Measurements from ENCODE around the gene CCT5. TPM values are rescaled to one million over a fixed set of nuclear protein-coding genes. Genes with fewer than 3 reads are reported as not detected.
A peak's percentile ranks its signal among the peaks of the same experiment; 100 is the strongest.

The CCT5 gene
- total and polyA plus RNA-seq, 12 donors, result 81.3 to 645 (median 151) TPM

DNA sequence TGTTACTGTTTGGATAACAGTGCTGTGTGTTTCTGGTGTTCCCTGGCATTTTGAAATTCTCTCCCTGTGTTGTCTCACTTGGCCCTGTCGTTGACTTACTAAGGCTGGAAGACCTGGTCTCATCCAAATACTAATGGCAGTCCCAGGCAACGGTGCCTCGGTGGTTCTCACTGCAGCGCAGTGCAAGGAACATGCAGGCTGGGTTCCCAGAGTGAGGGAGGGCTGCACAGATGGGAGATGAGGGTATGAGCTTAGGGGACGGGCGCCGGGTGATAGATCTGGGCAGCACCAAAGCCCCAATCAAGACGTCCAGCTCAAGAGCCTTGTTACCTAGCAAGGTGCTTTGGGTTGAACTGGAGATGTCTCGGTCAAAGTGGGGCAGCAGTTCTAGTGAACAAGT, 11.0 kb downstream of the CCT5 start:
- 71 to 85% (median 84%) methylated on average over 5 to 9 of the region's 9 CpGs for WGBS, 4 donors
- TF ChIP-seq POLR2A (IDR thresholded peaks at IDR 0.05) (no peak), CTCF (IDR thresholded peaks at IDR 0.05) (no peak)
- H3K36me3 ChIP-seq (replicated peaks in 1 of 2), result peaks cover 0 to 91% of the 10 kb centered on the region in 2 donors

DNA sequence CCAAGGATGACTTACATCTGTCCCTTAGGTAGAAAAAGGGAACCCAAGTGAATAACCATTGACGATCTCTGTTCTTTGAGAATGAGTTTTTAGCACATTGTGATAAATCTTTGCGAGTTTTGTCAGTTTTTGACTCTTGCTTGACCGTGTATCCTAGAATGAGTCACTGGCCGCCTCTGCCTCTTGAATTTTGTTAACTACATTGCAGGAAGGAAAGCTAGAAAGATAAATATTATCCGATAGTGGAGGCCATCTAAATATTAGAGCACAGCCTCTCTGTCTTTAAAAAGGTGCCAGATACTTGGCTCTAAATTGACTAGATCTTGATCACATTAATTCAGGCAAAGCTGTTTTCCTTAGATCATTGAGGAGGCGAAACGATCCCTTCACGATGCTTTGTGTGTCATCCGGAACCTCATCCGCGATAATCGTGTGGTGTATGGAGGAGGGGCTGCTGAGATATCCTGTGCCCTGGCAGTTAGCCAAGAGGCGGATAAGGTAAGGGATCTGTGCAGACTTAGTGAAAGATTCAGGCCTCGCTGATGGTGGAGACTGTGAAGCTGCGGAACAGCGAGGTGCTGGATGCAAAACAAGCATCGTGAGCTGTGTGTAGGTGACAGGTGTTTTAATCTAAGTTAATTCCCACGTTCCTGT, 12.2 kb downstream of the CCT5 start:
- Histone ChIP-seq H3K27me3 (no peaks in the 10 kb centered on the region), H3K4me3 (no peak overlapping the region), H3K4me1 (replicated peaks in 1 of 2) (peaks cover 10 to 12% of the 10 kb centered on the region in 2 donors), H3K9me3 (replicated peaks in 1 of 3) (no peaks in the 10 kb centered on the region), H3K36me3 (replicated peaks in 1 of 2) (peaks cover 0 to 79% of the 10 kb centered on the region in 2 donors), H3K27ac (no peak overlapping the region)
- TF ChIP-seq CTCF (IDR thresholded peaks at IDR 0.05) (no peak), POLR2A (IDR thresholded peaks at IDR 0.05) (no peak)
- 65 to 73% (median 69%) methylated on average over 18 of the region's 18 CpGs for WGBS, 4 donors
- intact Hi-C loops (cut with DNase I), result no loop called here
- peak in 2 of 7 donors; percentile 9 to 52 for DNase-seq

More for the DNA sequence above, 11.0 kb downstream of the CCT5 start:
- no peak overlapping the region for H3K4me3 ChIP-seq
- no peak overlapping the region for H3K27ac ChIP-seq
- H3K4me1 ChIP-seq (replicated peaks in 1 of 2), result peaks cover 10 to 12% of the 10 kb centered on the region in 2 donors
- no peak for DNase-seq
- H3K9me3 ChIP-seq (replicated peaks in 1 of 3), result no peaks in the 10 kb centered on the region
- no peaks in the 10 kb centered on the region for H3K27me3 ChIP-seq
- intact Hi-C loops (cut with DNase I), result no loop called here

- no peak for TF ChIP-seq CTCF (IDR thresholded peaks at IDR 0.05)
- no peak for TF ChIP-seq POLR2A (IDR thresholded peaks at IDR 0.05)
- peak in 1 of 7 donors; percentile 45 for DNase-seq
- WGBS, 4 donors, result 90 to 97% (median 93%) methylated on average over 11 of the region's 11 CpGs
- H3K4me3 ChIP-seq, result no peak overlapping the region
- no peaks in the 10 kb centered on the region for H3K27me3 ChIP-seq
- intact Hi-C loops (cut with DNase I), result no loop called here
- H3K27ac ChIP-seq, result no peak overlapping the region
- H3K36me3 ChIP-seq (replicated peaks in 1 of 2), result peaks cover 0 to 71% of the 10 kb centered on the region in 2 donors
- H3K9me3 ChIP-seq (replicated peaks in 1 of 3), result no peaks in the 10 kb centered on the region
- H3K4me1 ChIP-seq (replicated peaks in 1 of 2), result peaks cover 10 to 12% of the 10 kb centered on the region in 2 donors
Measured at GRCh38 chr5:10262995-10263394, 12.9 kb downstream of the CCT5 start.

DNA sequence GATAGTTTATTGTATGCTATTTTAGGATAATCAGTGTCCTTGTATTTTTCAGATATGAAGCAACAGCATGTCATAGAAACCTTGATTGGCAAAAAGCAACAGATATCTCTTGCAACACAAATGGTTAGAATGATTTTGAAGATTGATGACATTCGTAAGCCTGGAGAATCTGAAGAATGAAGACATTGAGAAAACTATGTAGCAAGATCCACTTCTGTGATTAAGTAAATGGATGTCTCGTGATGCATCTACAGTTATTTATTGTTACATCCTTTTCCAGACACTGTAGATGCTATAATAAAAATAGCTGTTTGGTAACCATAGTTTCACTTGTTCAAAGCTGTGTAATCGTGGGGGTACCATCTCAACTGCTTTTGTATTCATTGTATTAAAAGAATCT, 14.5 kb downstream of the CCT5 start:
- H3K4me1 ChIP-seq (replicated peaks in 1 of 2), result peaks cover 10 to 12% of the 10 kb centered on the region in 2 donors
- no peaks in the 10 kb centered on the region for H3K27me3 ChIP-seq
- H3K36me3 ChIP-seq (replicated peaks in 1 of 2), result peaks cover 0 to 55% of the 10 kb centered on the region in 2 donors
- H3K9me3 ChIP-seq (replicated peaks in 1 of 3), result no peaks in the 10 kb centered on the region
- no peak overlapping the region for H3K4me3 ChIP-seq
- peak overlapping the region in 3 of 5 donors; percentile 38 to 65 (median 44) for H3K27ac ChIP-seq
- 32 to 51% (median 40%) methylated on average over 3 of the region's 3 CpGs for WGBS, 4 donors
- TF ChIP-seq CTCF (IDR thresholded peaks at IDR 0.05), result no peak
- TF ChIP-seq POLR2A (IDR thresholded peaks at IDR 0.05), result no peak
- intact Hi-C loops (cut with DNase I), result no loop called here
- no peak for DNase-seq

Measured in adrenal gland (tissue), 12 donors.